ENCODE results near the gene SST. TPM values are rescaled to one million over a fixed set of nuclear protein-coding genes. Genes with fewer than 3 reads are reported as not detected.

SST gene
- total and polyA plus RNA-seq, 2 of the 8 experiments (the other 6 are each of a cell fraction or from before 2014, with no cell fraction given) = 0.50 TPM; not detected in 1

GRCh38 chr3:187686621-187687273 is 16.6 kb upstream of the SST start:
- no peak overlapping the region for H3K4me3 ChIP-seq (ENCODE audit: extremely low read depth in 1 of 4, insufficient read depth in 2 of 4, low read depth in 3 of 4, low read length in 4 of 4)
- WGBS, 2 experiments (ENCODE audit: extremely low coverage in 1 of 2, insufficient coverage in 1 of 2, insufficient read length in 1 of 2, insufficient replicate concordance in 2 of 2, low coverage in 1 of 2, low lambda C conversion rate in 2 of 2, missing lambda C conversion rate in 1 of 2) = 87% methylated on average over 5 of the region's 5 CpGs; no CpG with 5 or more reads in 1 of the 2 experiments
- no peak overlapping the region for H3K9ac ChIP-seq (replicated peaks in 1 of 4; ENCODE audit: extremely low read depth in 1 of 4, low read depth in 3 of 4, low read length in 3 of 4)
- no peak overlapping the region for H2AFZ ChIP-seq (ENCODE audit: low read length)
- H4K91ac ChIP-seq (replicated peaks; ENCODE audit: insufficient read length, low read length) = no peak overlapping the region
- no peaks in the 10 kb centered on the region for H3K79me1 ChIP-seq (ENCODE audit: low read depth, low read length)
- ChIA-PET CTCF (ENCODE audit: partially characterized antibody) (interaction anchor here (1.0 to 20.1 kb wide), 5 partner anchors 14 to 368 kb away, joined by 3 to 947 read pairs (median 7); no protein-coding TSS in a partner anchor), POLR2A (ENCODE audit: partially characterized antibody) (no interaction called here)
- H3K23me2 ChIP-seq (ENCODE audit: low read depth, low read length) = no peaks in the 10 kb centered on the region
- no peaks in the 10 kb centered on the region for H4K20me1 ChIP-seq (replicated peaks in 1 of 2; ENCODE audit: control insufficient read depth in 1 of 2, insufficient read depth in 2 of 2, low read length in 2 of 2)
- H3K4ac ChIP-seq (replicated peaks; ENCODE audit: insufficient read length, low read depth, low read length) = no peak overlapping the region
- H2BK15ac ChIP-seq (ENCODE audit: low read length) = no peak overlapping the region
- DNase-seq (ENCODE audit: low read depth in 1 of 2, low spot score in 2 of 2) = no peak
- H4K8ac ChIP-seq (ENCODE audit: extremely low read depth, insufficient read depth, low read length) = no peak overlapping the region
- no peak overlapping the region for H3K18ac ChIP-seq (ENCODE audit: extremely low read depth, low read length)
- no peaks in the 10 kb centered on the region for H3K27me3 ChIP-seq (replicated peaks in 1 of 4; ENCODE audit: control insufficient read depth in 3 of 4, extremely low read depth in 1 of 4, insufficient read depth in 3 of 4, low read length in 3 of 4)
- no peak overlapping the region for H2BK12ac ChIP-seq (ENCODE audit: low read depth, low read length)
- no peak overlapping the region for H3K4me2 ChIP-seq (ENCODE audit: insufficient read depth in 1 of 2, low read depth in 2 of 2, low read length in 2 of 2)
- no peak for TF ChIP-seq PHF8 (conservative IDR thresholded peaks at IDR 0.05; ENCODE audit: low read depth, low read length)
- peaks cover 3 to 7% of the 10 kb centered on the region in 2 experiments; a peak in 3 of 4 replicates for H3K9me3 ChIP-seq (ENCODE audit: insufficient read depth in 2 of 2, low read depth in 1 of 2, low read length in 1 of 2)
- no peak overlapping the region for H2BK120ac ChIP-seq (replicated peaks; ENCODE audit: low read depth, low read length)
- no peak overlapping the region for H3K23ac ChIP-seq (ENCODE audit: insufficient read length)
- no peak for FAIRE-seq
- no peak overlapping the region for H3K27ac ChIP-seq (ENCODE audit: low read depth, low read length)
- H3K4me1 ChIP-seq (replicated peaks in 1 of 4; ENCODE audit: control insufficient read depth in 3 of 4, insufficient read depth in 4 of 4, low read length in 3 of 4) = no peaks in the 10 kb centered on the region
- no peaks in the 10 kb centered on the region for H3K36me3 ChIP-seq (ENCODE audit: control insufficient read depth in 2 of 4, insufficient read depth in 4 of 4, low read length in 3 of 4)
- H2BK20ac ChIP-seq (ENCODE audit: low read length) = no peak overlapping the region
- no peak overlapping the region for H3K56ac ChIP-seq (replicated peaks; ENCODE audit: insufficient read length, low read depth, low read length)
- H2AK5ac ChIP-seq (ENCODE audit: low read depth, low read length) = no peak overlapping the region
- H4K5ac ChIP-seq (ENCODE audit: insufficient read length, low read depth, low read length) = no peak overlapping the region
- H2BK5ac ChIP-seq (ENCODE audit: low read depth, low read length) = no peak overlapping the region
- no peak overlapping the region for H3K14ac ChIP-seq (ENCODE audit: insufficient read length)
- no peaks in the 10 kb centered on the region for H3K79me2 ChIP-seq (ENCODE audit: control insufficient read depth in 1 of 2, insufficient read depth in 2 of 2, low read length in 2 of 2)
